Stomach (tissue), 4 donors: ENCODE data around the gene CHAF1A.

ENCODE experiments used
- EP300 ChIP-seq: sonication (generic); formaldehyde crosslinking; IDR thresholded peaks from one replicate; pipeline ENCODE4 v1.6.1; 2017; ENCODE audit warnings: antibody characterized with exemption
- POLR2A ChIP-seq, 4 donors: fragments of 450-650 bp; IDR thresholded peaks; one replicate each; pipeline ENCODE4 v1.6.1; 2016; ENCODE audit warnings: antibody characterized with exemption in 4 of 4, control low read depth in 2 of 4, mild to moderate bottlenecking in 1 of 4, moderate library complexity in 1 of 4
- POLR2AphosphoS5 ChIP-seq, 3 donors: sonication (generic); formaldehyde crosslinking; IDR thresholded peaks; one replicate each; pipeline ENCODE4 v1.6.1; 2016; ENCODE audit warnings: antibody characterized with exemption in 3 of 3
- TF ChIP-seq, protein P1 (sequence below), 7 experiments: fragments of 450-650 bp in 4 of 7; fragments of 200-600 bp in 3 of 7; sonication (generic) in 3 of 7; IDR thresholded peaks; one replicate each; pipeline ENCODE4 v1.5.1; 2016 to 2019; ENCODE audit warnings: antibody characterized with exemption in 7 of 7, control low read depth in 2 of 7, mild to moderate bottlenecking in 1 of 7

- TF ChIP-seq, protein P1, sequence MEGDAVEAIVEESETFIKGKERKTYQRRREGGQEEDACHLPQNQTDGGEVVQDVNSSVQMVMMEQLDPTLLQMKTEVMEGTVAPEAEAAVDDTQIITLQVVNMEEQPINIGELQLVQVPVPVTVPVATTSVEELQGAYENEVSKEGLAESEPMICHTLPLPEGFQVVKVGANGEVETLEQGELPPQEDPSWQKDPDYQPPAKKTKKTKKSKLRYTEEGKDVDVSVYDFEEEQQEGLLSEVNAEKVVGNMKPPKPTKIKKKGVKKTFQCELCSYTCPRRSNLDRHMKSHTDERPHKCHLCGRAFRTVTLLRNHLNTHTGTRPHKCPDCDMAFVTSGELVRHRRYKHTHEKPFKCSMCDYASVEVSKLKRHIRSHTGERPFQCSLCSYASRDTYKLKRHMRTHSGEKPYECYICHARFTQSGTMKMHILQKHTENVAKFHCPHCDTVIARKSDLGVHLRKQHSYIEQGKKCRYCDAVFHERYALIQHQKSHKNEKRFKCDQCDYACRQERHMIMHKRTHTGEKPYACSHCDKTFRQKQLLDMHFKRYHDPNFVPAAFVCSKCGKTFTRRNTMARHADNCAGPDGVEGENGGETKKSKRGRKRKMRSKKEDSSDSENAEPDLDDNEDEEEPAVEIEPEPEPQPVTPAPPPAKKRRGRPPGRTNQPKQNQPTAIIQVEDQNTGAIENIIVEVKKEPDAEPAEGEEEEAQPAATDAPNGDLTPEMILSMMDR (IDR thresholded peaks at IDR 0.05) = no peak
- TF ChIP-seq POLR2A (IDR thresholded peaks at IDR 0.05) = no peak
- TF ChIP-seq POLR2AphosphoS5 (IDR thresholded peaks at IDR 0.05) = no peak
- no peak for TF ChIP-seq EP300
Observed at GRCh38 chr19:4399812-4400134, 2.7 kb upstream of the CHAF1A start.
